NCI-H1105 (cell line): ENCODE results near the gene RIC3.
A peak's percentile ranks its signal among the peaks of the same experiment; 100 is the strongest.

Experiments used
- DNase-seq: peaks from one replicate; lab custom pipeline; 2025; lab: John Stamatoyannopoulos, UW

RIC3 gene

GRCh38 chr11:8102965-8103364 is 65.9 kb downstream of the RIC3 start:
- DNase-seq, result no peak

- no peak for DNase-seq
Observed at GRCh38 chr11:8102296-8102915, 66.4 kb downstream of the RIC3 start.

GRCh38 chr11:8101421-8101820 is 67.4 kb downstream of the RIC3 start:
- no peak for DNase-seq

GRCh38 chr11:8100605-8101004 is 68.2 kb downstream of the RIC3 start:
- no peak for DNase-seq

- DNase-seq, result no peak
Observed at GRCh38 chr11:8100158-8100557, 68.7 kb downstream of the RIC3 start.

- peak; percentile 54 for DNase-seq
Observed at GRCh38 chr11:8099291-8099899, 69.4 kb downstream of the RIC3 start.

GRCh38 chr11:8098879-8099278 is 69.9 kb downstream of the RIC3 start:
- no peak for DNase-seq

GRCh38 chr11:8098361-8098760 is 70.5 kb downstream of the RIC3 start:
- DNase-seq, result no peak

GRCh38 chr11:8097926-8098325 is 70.9 kb downstream of the RIC3 start:
- DNase-seq, result no peak

GRCh38 chr11:8097468-8097867 is 71.4 kb downstream of the RIC3 start:
- no peak for DNase-seq

- DNase-seq, result no peak
Observed at GRCh38 chr11:8097062-8097461, 71.8 kb downstream of the RIC3 start.

GRCh38 chr11:8096575-8096974 is 72.2 kb downstream of the RIC3 start:
- no peak for DNase-seq

- no peak for DNase-seq
Observed at GRCh38 chr11:8095806-8096522, 72.9 kb downstream of the RIC3 start.

- DNase-seq, result no peak
Observed at GRCh38 chr11:8095371-8095770, 73.5 kb downstream of the RIC3 start.

- no peak for DNase-seq
Observed at GRCh38 chr11:8094656-8095055, 74.2 kb downstream of the RIC3 start.

- no peak for DNase-seq
Observed at GRCh38 chr11:8093931-8094575, 74.8 kb downstream of the RIC3 start.

- peak; percentile 37 for DNase-seq
Observed at GRCh38 chr11:8092587-8093424, 76.0 kb downstream of the RIC3 start.

- no peak for DNase-seq
Observed at GRCh38 chr11:8091721-8092120, 77.1 kb downstream of the RIC3 start.

GRCh38 chr11:8090756-8091155 is 78.1 kb downstream of the RIC3 start:
- DNase-seq, result peak; percentile 33

GRCh38 chr11:8089791-8090510 is 78.9 kb downstream of the RIC3 start:
- no peak for DNase-seq

- no peak for DNase-seq
Observed at GRCh38 chr11:8087756-8088155, 81.1 kb downstream of the RIC3 start.
